Measurements from ENCODE around the gene GAMT.

GAMT gene

GRCh38 chr19:1399079-1399478 lies 2.3 kb downstream of the GAMT start:
- DNase-seq = no peak

GRCh38 chr19:1397838-1398237 lies 3.5 kb downstream of the GAMT start:
- no peak for DNase-seq

GRCh38 chr19:1396768-1397679 lies 4.3 kb downstream of the GAMT start:
- no peak for DNase-seq

GRCh38 chr19:1396019-1396767 lies 5.1 kb downstream of the GAMT start:
- DNase-seq = no peak

GRCh38 chr19:1395194-1396018 lies 5.9 kb downstream of the GAMT start:
- no peak for DNase-seq

DNA sequence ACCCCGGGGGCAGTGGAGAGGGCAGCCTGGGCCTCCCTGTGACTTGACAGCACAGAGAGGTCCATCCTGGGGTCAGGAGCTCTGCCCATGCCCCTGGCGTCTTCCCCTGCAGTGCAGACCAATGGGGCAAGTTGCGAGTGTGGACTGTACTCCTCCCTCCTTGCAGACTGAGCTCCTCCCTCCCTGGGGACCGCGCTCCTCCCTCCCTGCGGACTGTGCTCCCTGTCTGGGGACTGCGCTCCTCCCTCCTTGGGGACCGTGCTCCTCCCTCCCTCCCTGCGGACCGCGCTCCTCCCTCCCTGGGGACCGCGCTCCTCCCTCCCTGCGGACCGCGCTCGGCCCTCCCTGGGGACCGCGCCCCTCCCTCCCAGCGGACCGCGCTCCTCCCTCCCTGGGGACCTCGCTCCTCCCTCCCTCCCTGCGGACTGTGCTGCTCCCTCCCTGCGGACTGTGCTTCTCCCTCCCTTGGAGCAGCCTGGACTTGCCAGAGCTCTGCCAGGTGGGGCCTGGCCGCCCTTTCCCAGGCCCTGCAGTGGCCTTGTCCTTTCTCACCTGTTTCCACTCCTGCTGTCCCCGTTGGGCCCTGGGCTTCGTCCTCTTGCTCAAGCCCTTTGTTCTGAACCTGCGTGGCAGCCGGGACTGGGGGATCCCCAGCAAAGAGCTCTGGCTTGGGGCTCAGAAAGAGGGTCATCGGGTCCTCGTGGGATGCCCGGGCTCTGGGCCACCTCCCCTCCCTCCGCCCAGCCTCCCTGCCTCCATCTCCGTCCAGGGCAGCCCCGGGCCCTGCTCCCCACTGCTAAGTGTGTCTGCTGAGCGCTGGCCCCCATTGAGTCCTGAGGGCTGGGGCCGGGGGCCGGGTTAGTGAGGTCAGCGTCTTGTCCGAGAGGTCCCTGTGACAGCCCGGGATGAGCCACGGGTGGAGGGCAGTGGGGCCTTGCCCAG lies 6.8 kb downstream of the GAMT start:
- DNase-seq = no peak

DNA sequence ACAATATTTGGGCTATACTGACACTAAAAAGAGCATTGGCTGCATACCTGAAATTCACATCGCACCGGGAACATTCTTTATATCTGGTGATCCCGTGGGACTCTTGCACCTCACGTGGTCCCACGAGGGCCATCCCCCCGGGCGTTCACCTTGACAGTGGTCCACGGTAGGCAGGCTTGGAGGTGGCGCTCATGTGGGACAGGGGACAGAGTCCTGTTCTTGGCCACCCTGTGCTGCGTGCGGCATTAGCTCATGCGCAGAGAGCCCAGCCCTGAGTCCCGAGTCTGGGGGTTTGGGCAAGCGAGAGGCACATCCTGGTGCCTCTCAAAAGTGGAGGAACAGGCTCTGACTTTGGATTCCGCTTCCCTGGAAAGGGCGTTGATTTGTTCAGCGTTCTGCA lies 7.5 kb downstream of the GAMT start:
- DNase-seq = no peak

- DNase-seq = no peak
These were observed 8.3 kb downstream of the GAMT start for GRCh38 chr19:1392939-1393530.

DNA sequence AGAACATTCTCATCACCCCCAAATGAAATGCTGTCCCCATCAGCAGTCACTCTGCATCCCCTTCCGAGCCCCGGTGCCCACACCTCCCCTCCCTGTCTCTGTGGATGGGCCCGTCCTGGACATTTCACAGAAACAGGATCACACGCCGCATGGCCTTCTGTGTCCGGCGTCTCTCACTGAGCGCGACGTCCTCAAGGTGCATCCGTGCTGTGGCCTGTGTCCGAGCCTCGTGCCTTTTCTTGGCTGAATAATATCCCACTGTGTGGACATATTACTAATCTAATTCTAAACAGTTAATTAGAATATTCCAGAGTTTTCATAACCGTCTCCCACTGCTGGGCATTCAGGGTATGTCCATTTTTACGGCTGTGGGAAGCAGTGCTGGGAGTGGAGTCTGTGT lies 8.9 kb downstream of the GAMT start:
- DNase-seq = no peak

DNA sequence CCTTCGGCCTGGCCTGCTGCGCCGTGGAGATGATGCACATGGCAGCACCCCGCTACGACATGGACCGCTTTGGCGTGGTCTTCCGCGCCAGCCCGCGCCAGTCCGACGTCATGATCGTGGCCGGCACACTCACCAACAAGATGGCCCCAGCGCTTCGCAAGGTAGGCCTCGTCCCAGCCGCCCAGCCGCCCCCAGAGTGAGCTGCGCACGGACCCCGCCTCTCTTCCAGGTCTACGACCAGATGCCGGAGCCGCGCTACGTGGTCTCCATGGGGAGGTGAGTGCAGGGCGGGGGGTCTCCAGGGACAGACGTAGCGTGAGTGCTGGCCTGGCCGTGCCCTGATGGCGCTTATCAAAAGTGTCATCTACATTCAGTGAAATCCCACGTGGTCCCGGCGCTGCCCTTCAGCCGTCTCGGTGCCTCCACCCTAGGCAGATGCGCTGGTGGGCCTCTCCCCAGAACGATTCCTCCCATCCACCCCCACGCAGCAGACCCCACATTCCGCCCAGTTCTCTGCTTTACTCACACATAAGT lies 10.4 kb downstream of the GAMT start:
- no peak for DNase-seq

DNA sequence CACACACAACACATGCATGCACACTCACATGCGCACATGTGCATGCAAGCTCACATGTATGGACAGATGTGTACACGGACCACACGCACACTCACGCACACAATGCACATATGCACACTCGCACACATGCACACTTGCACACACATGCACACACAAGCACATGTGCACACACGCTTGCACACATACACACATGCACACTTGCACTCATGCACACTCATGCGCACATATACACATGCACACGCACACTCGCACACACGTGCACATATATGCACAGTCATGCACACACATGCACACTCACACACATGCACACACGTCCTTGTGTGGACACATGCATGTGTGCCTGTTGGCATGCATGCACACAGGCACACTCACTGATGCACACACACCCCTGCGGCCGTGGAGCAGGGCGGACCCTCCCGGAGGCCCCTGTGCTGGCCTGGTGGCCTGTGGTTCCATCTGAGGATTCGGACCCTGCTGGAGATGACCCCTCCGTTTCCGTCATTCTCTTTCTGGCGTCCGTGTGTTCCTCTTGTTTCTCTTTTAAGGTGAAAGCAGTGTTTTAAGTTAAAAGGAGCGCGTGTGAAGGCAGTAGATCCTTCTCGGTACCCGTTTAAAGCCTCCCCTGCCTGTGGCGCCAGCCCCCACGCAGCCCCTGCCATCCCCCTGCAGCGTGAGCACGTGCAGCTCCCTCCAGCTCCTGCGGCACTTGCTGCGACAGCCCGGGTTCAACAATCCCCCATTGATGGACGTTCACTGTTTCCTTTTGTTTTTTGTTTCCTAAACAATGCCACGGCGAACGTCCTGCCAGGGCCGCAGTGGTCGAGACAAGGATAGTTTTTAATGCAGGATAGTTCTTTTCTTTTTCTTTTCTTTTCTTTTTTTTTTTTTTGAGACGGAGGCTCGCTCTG lies 12.1 kb downstream of the GAMT start:
- no peak for DNase-seq

- no peak for DNase-seq
These were observed 12.7 kb downstream of the GAMT start for GRCh38 chr19:1388637-1389026.

- no peak for DNase-seq
These were observed 13.4 kb downstream of the GAMT start for GRCh38 chr19:1387684-1388636.

DNA sequence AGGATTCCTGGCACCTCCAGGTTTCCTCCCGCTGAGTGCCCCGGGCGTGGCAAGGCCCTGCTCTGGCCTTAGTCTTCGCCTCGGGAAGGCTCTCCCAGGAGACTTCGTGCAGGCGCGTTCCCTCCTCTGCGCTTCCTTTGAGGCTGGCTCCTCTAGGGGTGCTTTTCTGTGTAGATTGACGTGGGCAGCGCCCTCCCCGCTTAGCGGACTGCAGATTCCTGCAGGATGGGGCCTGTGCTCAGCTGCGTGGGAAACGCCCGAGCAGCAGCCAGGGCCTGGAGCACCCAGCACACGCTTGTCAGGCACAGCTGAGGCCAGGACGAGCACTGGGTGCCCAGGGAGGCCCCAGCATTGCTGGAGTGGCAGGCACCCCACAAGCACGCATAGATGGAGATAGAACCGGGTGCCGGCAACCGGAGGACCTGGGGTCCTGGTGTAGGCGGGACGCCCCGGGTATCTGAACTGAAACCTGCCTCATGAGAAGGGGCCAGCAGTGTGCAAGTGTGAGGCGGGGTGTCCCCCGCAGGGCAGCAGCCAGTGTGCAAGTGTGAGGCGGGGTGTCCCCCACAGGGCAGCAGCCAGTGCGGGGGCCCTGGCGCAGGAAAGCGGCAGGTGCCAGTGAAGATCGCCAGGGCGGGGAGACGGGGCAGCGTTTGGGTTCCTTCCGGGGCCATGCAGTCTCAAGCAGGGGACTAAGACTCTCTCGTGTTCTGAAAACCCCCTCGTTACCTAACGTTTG lies 14.2 kb downstream of the GAMT start:
- no peak for DNase-seq

DNA sequence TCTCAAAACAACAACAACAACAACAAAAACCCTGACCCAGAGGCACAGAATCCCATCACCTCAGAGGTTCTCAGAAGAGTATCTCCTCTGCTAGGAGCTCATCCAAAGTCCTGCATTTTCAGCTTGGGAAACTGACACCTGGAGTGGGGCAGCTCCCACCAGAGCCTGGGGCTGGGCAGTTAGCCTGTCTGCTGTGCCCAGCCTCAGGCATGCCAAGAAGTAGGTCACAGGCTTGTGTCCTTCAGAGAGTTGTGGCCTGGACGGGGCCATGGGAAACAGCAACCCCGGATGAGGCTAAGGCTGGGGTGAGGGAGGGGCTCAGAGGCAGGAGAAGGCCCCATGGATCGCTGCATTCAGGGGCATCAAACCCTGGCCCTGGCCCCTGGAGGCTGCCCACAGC lies 15.5 kb downstream of the GAMT start:
- DNase-seq = no peak

GRCh38 chr19:1384478-1385110 lies 16.7 kb downstream of the GAMT start:
- no peak for DNase-seq

- no peak for DNase-seq
These were observed 17.3 kb downstream of the GAMT start for GRCh38 chr19:1384085-1384462.
